Astrocyte of the cerebellum (primary cell): ENCODE data around the gene HORMAD2.

ENCODE experiments used
- DNase-seq: peaks from one replicate; pipeline ENCODE4 v3.0.0-alpha.2; 2011; ENCODE audit warnings: low read depth
- H3K4me3 ChIP-seq: 2 replicates; pipeline ENCODE4 v1.5.1; 2011; ENCODE audit warnings: mild to moderate bottlenecking, low read depth, low read length, moderate library complexity
- in situ Hi-C: cut with HindIII; loops from 2 replicates; pipeline ENCODE4 v1.10.0; 2017; ENCODE audit warnings: low sequenced_read_pairs
- TF ChIP-seq, protein P1 (sequence below): IDR thresholded peaks from 2 replicates; pipeline ENCODE4 v1.5.1; 2012; ENCODE audit warnings: low read length, low read depth, moderate library complexity, mild to moderate bottlenecking; ENCODE audit errors: missing control alignments

The HORMAD2 gene

GRCh38 chr22:30062950-30063349 lies 17.3 kb upstream of the HORMAD2 start:
- in situ Hi-C loops, result no loop called here
- TF ChIP-seq, protein P1, sequence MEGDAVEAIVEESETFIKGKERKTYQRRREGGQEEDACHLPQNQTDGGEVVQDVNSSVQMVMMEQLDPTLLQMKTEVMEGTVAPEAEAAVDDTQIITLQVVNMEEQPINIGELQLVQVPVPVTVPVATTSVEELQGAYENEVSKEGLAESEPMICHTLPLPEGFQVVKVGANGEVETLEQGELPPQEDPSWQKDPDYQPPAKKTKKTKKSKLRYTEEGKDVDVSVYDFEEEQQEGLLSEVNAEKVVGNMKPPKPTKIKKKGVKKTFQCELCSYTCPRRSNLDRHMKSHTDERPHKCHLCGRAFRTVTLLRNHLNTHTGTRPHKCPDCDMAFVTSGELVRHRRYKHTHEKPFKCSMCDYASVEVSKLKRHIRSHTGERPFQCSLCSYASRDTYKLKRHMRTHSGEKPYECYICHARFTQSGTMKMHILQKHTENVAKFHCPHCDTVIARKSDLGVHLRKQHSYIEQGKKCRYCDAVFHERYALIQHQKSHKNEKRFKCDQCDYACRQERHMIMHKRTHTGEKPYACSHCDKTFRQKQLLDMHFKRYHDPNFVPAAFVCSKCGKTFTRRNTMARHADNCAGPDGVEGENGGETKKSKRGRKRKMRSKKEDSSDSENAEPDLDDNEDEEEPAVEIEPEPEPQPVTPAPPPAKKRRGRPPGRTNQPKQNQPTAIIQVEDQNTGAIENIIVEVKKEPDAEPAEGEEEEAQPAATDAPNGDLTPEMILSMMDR, result no peak
- no peak for DNase-seq
- H3K4me3 ChIP-seq, result no peak overlapping the region

- TF ChIP-seq, protein P1, result no peak
- no peak for DNase-seq
- in situ Hi-C loops, result no loop called here
- no peak overlapping the region for H3K4me3 ChIP-seq
These were observed 16.1 kb upstream of the HORMAD2 start for GRCh38 chr22:30064172-30064571.

DNA sequence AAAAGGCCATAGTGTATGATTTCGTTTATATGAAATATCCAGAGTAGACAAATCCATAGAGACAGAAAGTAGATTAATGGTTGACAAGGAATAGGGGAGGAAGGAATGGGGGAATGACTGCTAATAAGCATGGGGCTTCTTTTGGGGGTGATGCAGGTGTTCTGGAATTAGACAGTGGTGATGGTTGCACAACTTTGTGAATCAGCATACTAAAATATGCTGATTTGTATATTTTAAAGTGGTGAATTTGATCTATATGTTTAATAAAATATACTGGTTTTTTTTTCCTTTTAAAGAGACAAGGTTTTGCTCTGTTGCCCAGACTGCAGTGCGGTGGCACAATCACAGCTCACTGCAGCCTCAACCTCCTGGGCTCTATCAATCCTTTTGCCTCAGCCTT lies 6.5 kb upstream of the HORMAD2 start:
- DNase-seq, result no peak
- TF ChIP-seq, protein P1, result no peak

DNA sequence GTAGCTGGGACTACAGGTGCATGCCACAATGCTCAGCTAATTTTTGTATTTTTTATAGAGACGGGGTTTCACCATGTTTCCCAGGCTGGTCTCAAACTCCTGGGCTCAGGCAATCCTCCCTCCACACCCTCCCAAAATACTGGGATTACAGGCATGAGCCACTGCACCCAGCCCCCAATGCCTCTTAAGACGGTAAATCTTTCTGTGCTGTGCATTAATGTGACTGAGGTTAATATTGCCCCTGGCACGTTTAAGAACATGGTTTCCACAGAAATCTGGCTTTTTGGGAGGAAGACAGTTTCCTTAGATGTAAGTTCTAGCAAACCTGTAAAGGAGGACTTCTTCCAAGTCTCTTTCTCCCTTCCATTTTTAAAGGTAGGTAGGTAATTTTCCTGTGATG lies 6.1 kb upstream of the HORMAD2 start:
- TF ChIP-seq, protein P1, result no peak
- in situ Hi-C loops, result no loop called here
- DNase-seq, result no peak
- H3K4me3 ChIP-seq, result no peak overlapping the region

More for the DNA sequence above, 6.5 kb upstream of the HORMAD2 start:
- in situ Hi-C loops, result no loop called here
- H3K4me3 ChIP-seq, result no peak overlapping the region

- no peak for DNase-seq
- TF ChIP-seq, protein P1, result no peak
- no peak overlapping the region for H3K4me3 ChIP-seq
- in situ Hi-C loops, result no loop called here
These were observed 5.3 kb upstream of the HORMAD2 start for GRCh38 chr22:30074994-30075393.

- no peak overlapping the region for H3K4me3 ChIP-seq
- no peak for DNase-seq
- TF ChIP-seq, protein P1, result no peak
- in situ Hi-C loops, result no loop called here
These were observed 2.9 kb upstream of the HORMAD2 start for GRCh38 chr22:30077279-30077880.
